H9 (cell line): ENCODE data around the gene CYP26A1. TPM values are rescaled to one million over a fixed set of nuclear protein-coding genes. Genes with fewer than 3 reads are reported as not detected.

ENCODE experiments used
- DNase-seq: peaks from one replicate; pipeline ENCODE4 v3.0.0-alpha.2; 2017
- H2AFZ ChIP-seq: one replicate; pipeline ENCODE4 v1.6.1; 2013; ENCODE audit warnings: mild to moderate bottlenecking, low read length, control low read depth, moderate library complexity
- H2AK5ac ChIP-seq: 2 replicates; pipeline ENCODE4 v1.6.1; 2013; ENCODE audit warnings: low read length, control low read depth, mixed read lengths; ENCODE audit not compliant: insufficient read length
- H2BK120ac ChIP-seq: one replicate; pipeline ENCODE4 v1.6.1; 2013; ENCODE audit warnings: low read depth, mild to moderate bottlenecking, low read length, control low read depth, inconsistent platforms; ENCODE audit not compliant: poor library complexity, severe bottlenecking
- H2BK12ac ChIP-seq: 2 replicates; pipeline ENCODE4 v1.6.1; 2013; ENCODE audit warnings: low read length, control low read depth, mixed read lengths, low read depth; ENCODE audit not compliant: insufficient read length
- H2BK15ac ChIP-seq: 2 replicates; pipeline ENCODE4 v1.6.1; 2013; ENCODE audit warnings: low read depth, low read length, control low read depth
- H2BK20ac ChIP-seq: one replicate; pipeline ENCODE4 v1.6.1; 2013; ENCODE audit warnings: low read depth, mild to moderate bottlenecking, low read length, control low read depth, inconsistent platforms; ENCODE audit not compliant: poor library complexity, severe bottlenecking
- H2BK5ac ChIP-seq: 2 replicates; pipeline ENCODE4 v1.6.1; 2013; ENCODE audit warnings: low read length, control low read depth, mixed read lengths; ENCODE audit not compliant: insufficient read length
- H3K14ac ChIP-seq: 2 replicates; pipeline ENCODE4 v1.6.1; 2013; ENCODE audit warnings: low read length, control low read depth; ENCODE audit not compliant: insufficient read depth
- H3K18ac ChIP-seq: 2 replicates; pipeline ENCODE4 v1.6.1; 2013; ENCODE audit warnings: low read depth, mild to moderate bottlenecking, mixed read lengths, low read length, control low read depth; ENCODE audit not compliant: insufficient read length
- H3K23ac ChIP-seq: 2 replicates; pipeline ENCODE4 v1.6.1; 2013; ENCODE audit warnings: low read length, control low read depth, mixed read lengths, low read depth; ENCODE audit not compliant: insufficient read length
- H3K23me2 ChIP-seq: 2 replicates; pipeline ENCODE4 v1.6.1; 2013; ENCODE audit warnings: low read depth, mild to moderate bottlenecking, mixed read lengths, low read length, control low read depth; ENCODE audit not compliant: insufficient read length, poor library complexity, severe bottlenecking
- H3K27ac ChIP-seq: 2 replicates; pipeline ENCODE4 v1.5.1; 2013; ENCODE audit warnings: low read length, control low read depth, mixed read lengths, low read depth; ENCODE audit not compliant: insufficient read length
- H3K27me3 ChIP-seq: 2 replicates; pipeline ENCODE4 v1.6.1; 2013; ENCODE audit warnings: low read length, control low read depth, inconsistent platforms; ENCODE audit not compliant: insufficient read depth
- H3K4ac ChIP-seq: 2 replicates; pipeline ENCODE4 v1.6.1; 2013; ENCODE audit warnings: low read depth, mild to moderate bottlenecking, control low read depth, inconsistent platforms, low read length, moderate library complexity
- H3K4me1 ChIP-seq: 2 replicates; pipeline ENCODE4 v1.6.1; 2013; ENCODE audit warnings: low read length, control low read depth, inconsistent platforms; ENCODE audit not compliant: insufficient read depth
- H3K4me2 ChIP-seq: 2 replicates; pipeline ENCODE4 v1.6.1; 2013; ENCODE audit warnings: low read length, control low read depth, mixed read lengths; ENCODE audit not compliant: insufficient read length, insufficient read depth
- H3K56ac ChIP-seq: 2 replicates; pipeline ENCODE4 v1.6.1; 2013; ENCODE audit warnings: low read depth, mild to moderate bottlenecking, mixed read lengths, low read length, control low read depth; ENCODE audit not compliant: insufficient read length
- H3K79me1 ChIP-seq: 2 replicates; pipeline ENCODE4 v1.6.1; 2013; ENCODE audit warnings: low read depth, mild to moderate bottlenecking, moderate library complexity, low read length, control low read depth, inconsistent platforms; ENCODE audit not compliant: insufficient read depth, poor library complexity, severe bottlenecking
- H3K79me2 ChIP-seq: 2 replicates; pipeline ENCODE4 v1.6.1; 2013; ENCODE audit warnings: low read length, control low read depth, inconsistent platforms; ENCODE audit not compliant: insufficient read depth
- H3K9ac ChIP-seq: 2 replicates; pipeline ENCODE4 v1.6.1; 2013; ENCODE audit warnings: low read length, control low read depth, mixed read lengths; ENCODE audit not compliant: insufficient read length; ENCODE audit errors: extremely low read depth
- H3K9me3 ChIP-seq: one replicate; pipeline ENCODE4 v1.6.1; 2013; ENCODE audit warnings: low read depth, low read length, inconsistent platforms; ENCODE audit not compliant: control insufficient read depth
- H3T11ph ChIP-seq: one replicate; pipeline ENCODE4 v1.6.1; 2013; ENCODE audit warnings: mild to moderate bottlenecking, low read length, control low read depth, inconsistent platforms
- H4K20me1 ChIP-seq: one replicate; pipeline ENCODE4 v1.6.1; 2013; ENCODE audit not compliant: control insufficient read depth, insufficient read length, insufficient read depth
- H4K5ac ChIP-seq: 2 replicates; pipeline ENCODE4 v1.6.1; 2013; ENCODE audit warnings: low read depth, mild to moderate bottlenecking, mixed read lengths, low read length, control low read depth; ENCODE audit not compliant: insufficient read length
- H4K8ac ChIP-seq: replicated peaks from 2 replicates; pipeline ENCODE4 v1.6.1; 2013; ENCODE audit warnings: low read length, control low read depth, mixed read lengths, low read depth; ENCODE audit not compliant: insufficient read length
- H4K91ac ChIP-seq: 2 replicates; pipeline ENCODE4 v1.6.1; 2013; ENCODE audit warnings: low read depth, mild to moderate bottlenecking, moderate library complexity, mixed read lengths, low read length, control low read depth; ENCODE audit not compliant: insufficient read length
- H3K27ac Mint-ChIP-seq, 3 experiments: 2 replicates in 2 of 3; 3 replicates in 1 of 3; pipeline ENCODE4 v1.8.0; 2020 to 2021; ENCODE audit warnings: mixed read lengths in 3 of 3, mild to moderate bottlenecking in 1 of 3, moderate library complexity in 1 of 3
- H3K27me3 Mint-ChIP-seq: 2 replicates; pipeline ENCODE4 v1.8.0; 2021; ENCODE audit warnings: low read depth, mild to moderate bottlenecking, moderate library complexity, mixed read lengths
- H3K36me3 Mint-ChIP-seq, 3 experiments: 2 replicates in 2 of 3; 3 replicates in 1 of 3; pipeline ENCODE4 v1.8.0; 2020 to 2021; ENCODE audit warnings: low read depth in 3 of 3, mixed read lengths in 3 of 3; ENCODE audit not compliant: insufficient read depth in 1 of 3
- H3K4me1 Mint-ChIP-seq, 2 experiments: 2 replicates each; pipeline ENCODE4 v1.8.0; 2020; ENCODE audit warnings: mixed read lengths in 2 of 2
- H3K4me3 Mint-ChIP-seq, 2 experiments: 2 replicates in 1 of 2; 3 replicates in 1 of 2; pipeline ENCODE4 v1.8.0; 2020 to 2021; ENCODE audit warnings: mild to moderate bottlenecking in 2 of 2, mixed read lengths in 2 of 2, moderate library complexity in 1 of 2
- H3K9me3 Mint-ChIP-seq, 2 experiments: 2 replicates in 1 of 2; 3 replicates in 1 of 2; pipeline ENCODE4 v1.8.0; 2020; ENCODE audit warnings: mild to moderate bottlenecking in 2 of 2, mixed read lengths in 2 of 2, moderate library complexity in 1 of 2
- WGBS: extraction: QIAGEN DNeasy Blood & Tissue Kit; methylation state at CpG from one replicate; pipeline ENCODE4 v1.1.7; 2013; ENCODE audit warnings: missing lambda C conversion rate, low lambda C conversion rate, mixed read lengths; ENCODE audit not compliant: insufficient read length; ENCODE audit errors: extremely low coverage; 5-methylcytosine and 5-hydroxymethylcytosine counted together
- total RNA-seq: library from RNA; stranded (reverse); gene quantifications from 2 replicates; pipeline ENCODE4 v1.2.1, GENCODE V29; 2021
- TF ChIP-seq, protein P1 (sequence below): fragments of 200-600 bp; sonication (generic); conservative IDR thresholded peaks from 3 replicates; pipeline ENCODE4 v1.8.0; 2021; ENCODE audit warnings: antibody characterized with exemption, mild to moderate bottlenecking

The CYP26A1 gene
- total RNA-seq, 1 experiment from 2014 or later = 72.1 TPM

GRCh38 chr10:93032809-93033137 lies 40.9 kb upstream of the CYP26A1 start:
- Histone ChIP-seq H4K20me1 (no peaks in the 10 kb centered on the region), H3K9me3 (no peaks in the 10 kb centered on the region), H2AK5ac (no peak overlapping the region), H3T11ph (no peak overlapping the region), H3K4me2 (no peak overlapping the region), H2BK20ac (no peak overlapping the region), H4K91ac (no peak overlapping the region), H4K8ac (no peak overlapping the region), H3K14ac (no peak overlapping the region), H2BK120ac (no peak overlapping the region), H3K27me3 (no peaks in the 10 kb centered on the region), H2BK5ac (no peak overlapping the region), H3K27ac (no peak overlapping the region), H3K18ac (no peak overlapping the region), H3K79me1 (no peaks in the 10 kb centered on the region), H2BK12ac (no peak overlapping the region), H3K4me1 (no peaks in the 10 kb centered on the region), H2BK15ac (no peak overlapping the region), H4K5ac (no peak overlapping the region), H3K79me2 (no peaks in the 10 kb centered on the region), H3K4ac (no peak overlapping the region), H3K9ac (no peak overlapping the region), H3K23ac (no peak overlapping the region), H3K23me2 (no peaks in the 10 kb centered on the region), H2AFZ (no peak overlapping the region), H3K56ac (no peak overlapping the region)
- WGBS = no CpG with 5 or more reads among the region's 1 CpG
- Mint-ChIP-seq H3K9me3 (peaks cover 0 to 2% of the 10 kb centered on the region in 2 experiments; a peak in 1 of 5 replicates), H3K27ac (peak overlapping the region; percentile 1 to 73 (median 18); a peak in 3 of 7 replicates), H3K36me3 (peaks cover 0 to 5% (median 0%) of the 10 kb centered on the region in 3 experiments; a peak in 1 of 7 replicates), H3K4me3 (no peak overlapping the region), H3K4me1 (peaks cover 29 to 35% of the 10 kb centered on the region in 2 experiments), H3K27me3 (no peaks in the 10 kb centered on the region)
- TF ChIP-seq, protein P1, sequence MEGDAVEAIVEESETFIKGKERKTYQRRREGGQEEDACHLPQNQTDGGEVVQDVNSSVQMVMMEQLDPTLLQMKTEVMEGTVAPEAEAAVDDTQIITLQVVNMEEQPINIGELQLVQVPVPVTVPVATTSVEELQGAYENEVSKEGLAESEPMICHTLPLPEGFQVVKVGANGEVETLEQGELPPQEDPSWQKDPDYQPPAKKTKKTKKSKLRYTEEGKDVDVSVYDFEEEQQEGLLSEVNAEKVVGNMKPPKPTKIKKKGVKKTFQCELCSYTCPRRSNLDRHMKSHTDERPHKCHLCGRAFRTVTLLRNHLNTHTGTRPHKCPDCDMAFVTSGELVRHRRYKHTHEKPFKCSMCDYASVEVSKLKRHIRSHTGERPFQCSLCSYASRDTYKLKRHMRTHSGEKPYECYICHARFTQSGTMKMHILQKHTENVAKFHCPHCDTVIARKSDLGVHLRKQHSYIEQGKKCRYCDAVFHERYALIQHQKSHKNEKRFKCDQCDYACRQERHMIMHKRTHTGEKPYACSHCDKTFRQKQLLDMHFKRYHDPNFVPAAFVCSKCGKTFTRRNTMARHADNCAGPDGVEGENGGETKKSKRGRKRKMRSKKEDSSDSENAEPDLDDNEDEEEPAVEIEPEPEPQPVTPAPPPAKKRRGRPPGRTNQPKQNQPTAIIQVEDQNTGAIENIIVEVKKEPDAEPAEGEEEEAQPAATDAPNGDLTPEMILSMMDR = no peak
- DNase-seq = no peak
